Stimulated activated CD4-positive, alpha-beta T cell treated with anti-CD3 and anti-CD28 coated beads, Interleukin-12 subunit alpha, Interleukin-12 subunit beta, amount 100 ng/mL, for 24 hours (primary cell): ENCODE measurements around the gene PRKRIP1.
A peak's percentile ranks its signal among the peaks of the same experiment; 100 is the strongest.
"Not testable (repeated sequence)": the region's sequence is repeated elsewhere in the genome, so short reads cannot be mapped to it uniquely, and the experiment has no call there.

Source experiments
- DNase-seq, 2 experiments: peaks; one replicate each; pipeline ENCODE4 v3.0.0-alpha.2; 2020; ENCODE audit warnings: low read depth in 2 of 2

Gene PRKRIP1

GRCh38 chr7:102431617-102432298 lies 35.6 kb downstream of the PRKRIP1 start:
- DNase-seq: peak; percentile 32 to 41

GRCh38 chr7:102432442-102433218 lies 36.5 kb downstream of the PRKRIP1 start:
- DNase-seq: no peak

- DNase-seq: peak; percentile 61 to 81
Measured at GRCh38 chr7:102433219-102434038, 37.3 kb downstream of the PRKRIP1 start, which contains the start of gene ORAI2. ORAI2 (plus strand) TSS chr7:102433575; CDS start chr7:102438957, 5,382 bp downstream.

- no peak for DNase-seq
Measured at GRCh38 chr7:102434039-102434486, 37.9 kb downstream of the PRKRIP1 start.

- DNase-seq: no peak
Measured at GRCh38 chr7:102436118-102436517, 40.0 kb downstream of the PRKRIP1 start.

GRCh38 chr7:102439963-102440795 lies 44.0 kb downstream of the PRKRIP1 start:
- no peak for DNase-seq

GRCh38 chr7:102444961-102445673 lies 49.0 kb downstream of the PRKRIP1 start:
- no peak for DNase-seq

- DNase-seq: no peak
Measured at GRCh38 chr7:102445674-102446071, 49.5 kb downstream of the PRKRIP1 start.

- DNase-seq: no peak
Measured at GRCh38 chr7:102446387-102447156, 50.4 kb downstream of the PRKRIP1 start.

GRCh38 chr7:102447311-102447710 lies 51.1 kb downstream of the PRKRIP1 start:
- DNase-seq: no peak

- no peak for DNase-seq
Measured at GRCh38 chr7:102449136-102449535, 53.0 kb downstream of the PRKRIP1 start.

GRCh38 chr7:102450242-102450641 lies 54.1 kb downstream of the PRKRIP1 start:
- DNase-seq: peak in 1 of 2 experiments; percentile 22

GRCh38 chr7:102451371-102452054 lies 55.4 kb downstream of the PRKRIP1 start:
- no peak for DNase-seq

- DNase-seq: no peak
Measured at GRCh38 chr7:102452451-102452850, 56.3 kb downstream of the PRKRIP1 start.

GRCh38 chr7:102453319-102453718 lies 57.2 kb downstream of the PRKRIP1 start:
- DNase-seq: no peak

GRCh38 chr7:102454468-102454867 lies 58.3 kb downstream of the PRKRIP1 start:
- no peak for DNase-seq

GRCh38 chr7:102454932-102455331 lies 58.8 kb downstream of the PRKRIP1 start:
- not testable (repeated sequence) for DNase-seq

GRCh38 chr7:102455596-102455995 lies 59.4 kb downstream of the PRKRIP1 start:
- no peak for DNase-seq

GRCh38 chr7:102456327-102456726 lies 60.2 kb downstream of the PRKRIP1 start:
- DNase-seq: no peak
